GM12875 (cell line): Measurements from ENCODE around the gene CEP85.
A peak's percentile ranks its signal among the peaks of the same experiment; 100 is the strongest.

Source experiments
- H3K4me3 ChIP-seq: one replicate; pipeline ENCODE4 v1.5.1; 2011; ENCODE audit warnings: low read depth, low read length, control low read depth
- TF ChIP-seq, protein P1 (sequence below): IDR thresholded peaks from 2 replicates; pipeline ENCODE4 v1.5.1; 2011; ENCODE audit warnings: low read depth, mild to moderate bottlenecking, control low read depth, inconsistent platforms, low read length, moderate library complexity, borderline replicate concordance; ENCODE audit not compliant: insufficient read depth

CEP85 gene

DNA sequence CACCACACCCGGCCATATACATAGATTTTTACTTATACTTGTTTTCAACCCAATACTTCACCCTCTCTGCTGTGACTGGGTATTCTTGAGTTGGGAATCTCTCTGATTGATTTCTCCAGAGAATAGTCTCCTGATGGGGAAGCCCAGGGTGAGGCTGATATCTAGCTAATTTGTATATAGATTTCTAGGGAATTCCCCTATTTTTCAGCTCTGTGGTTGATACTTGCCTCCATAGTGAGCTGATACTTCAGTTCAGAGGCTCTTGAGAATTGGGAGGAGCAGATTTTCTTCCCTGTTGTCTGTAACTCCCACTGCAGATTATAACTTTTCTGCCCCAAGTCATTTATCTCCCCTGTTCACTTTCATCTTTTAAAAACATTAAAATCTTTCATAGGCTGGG is 31.4 kb downstream of the CEP85 start:
- TF ChIP-seq, protein P1, sequence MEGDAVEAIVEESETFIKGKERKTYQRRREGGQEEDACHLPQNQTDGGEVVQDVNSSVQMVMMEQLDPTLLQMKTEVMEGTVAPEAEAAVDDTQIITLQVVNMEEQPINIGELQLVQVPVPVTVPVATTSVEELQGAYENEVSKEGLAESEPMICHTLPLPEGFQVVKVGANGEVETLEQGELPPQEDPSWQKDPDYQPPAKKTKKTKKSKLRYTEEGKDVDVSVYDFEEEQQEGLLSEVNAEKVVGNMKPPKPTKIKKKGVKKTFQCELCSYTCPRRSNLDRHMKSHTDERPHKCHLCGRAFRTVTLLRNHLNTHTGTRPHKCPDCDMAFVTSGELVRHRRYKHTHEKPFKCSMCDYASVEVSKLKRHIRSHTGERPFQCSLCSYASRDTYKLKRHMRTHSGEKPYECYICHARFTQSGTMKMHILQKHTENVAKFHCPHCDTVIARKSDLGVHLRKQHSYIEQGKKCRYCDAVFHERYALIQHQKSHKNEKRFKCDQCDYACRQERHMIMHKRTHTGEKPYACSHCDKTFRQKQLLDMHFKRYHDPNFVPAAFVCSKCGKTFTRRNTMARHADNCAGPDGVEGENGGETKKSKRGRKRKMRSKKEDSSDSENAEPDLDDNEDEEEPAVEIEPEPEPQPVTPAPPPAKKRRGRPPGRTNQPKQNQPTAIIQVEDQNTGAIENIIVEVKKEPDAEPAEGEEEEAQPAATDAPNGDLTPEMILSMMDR, result no peak
- H3K4me3 ChIP-seq, result no peak overlapping the region

DNA sequence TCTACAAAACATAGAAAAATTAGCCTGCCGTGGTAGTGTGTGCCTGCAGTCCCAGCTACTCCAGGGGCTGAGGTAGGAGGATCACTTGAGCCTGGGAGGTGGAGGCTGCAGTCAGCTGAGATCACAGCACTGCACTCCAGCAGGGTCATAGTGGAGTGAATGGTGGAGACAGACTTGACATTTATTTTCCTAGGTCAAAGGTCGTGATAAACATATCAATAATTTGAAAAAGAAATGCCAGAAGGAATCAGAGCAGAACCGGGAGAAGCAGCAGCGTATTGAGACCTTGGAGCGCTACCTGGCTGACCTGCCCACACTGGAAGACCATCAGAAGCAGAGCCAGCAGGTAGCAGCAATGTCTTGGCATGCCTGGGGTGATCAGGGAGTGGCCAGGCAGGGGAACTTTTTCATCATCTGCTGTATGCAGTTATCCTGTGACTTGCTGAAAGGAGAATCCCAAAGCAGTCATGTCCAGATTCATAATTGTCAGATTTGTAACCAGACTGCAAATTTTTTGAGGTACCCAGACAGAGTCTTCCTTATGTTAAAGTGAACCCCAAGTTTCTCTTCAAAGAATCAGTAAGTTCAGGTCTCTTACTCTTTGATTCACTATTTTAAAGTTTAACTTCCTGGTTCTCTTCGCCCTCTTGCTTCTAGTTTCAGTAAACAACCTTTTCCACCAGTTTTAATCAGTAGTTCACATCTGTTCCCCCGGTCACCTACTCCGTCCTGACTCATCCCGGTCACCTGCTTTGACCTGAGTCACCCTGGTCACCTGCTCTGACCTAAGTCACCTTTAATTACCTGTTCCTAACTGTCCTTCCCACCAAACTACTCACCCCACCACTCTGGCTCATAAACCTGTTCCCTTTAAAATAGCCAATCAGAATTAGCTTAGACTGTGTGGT is 34.5 kb downstream of the CEP85 start:
- no peak overlapping the region for H3K4me3 ChIP-seq
- TF ChIP-seq, protein P1, result no peak

DNA sequence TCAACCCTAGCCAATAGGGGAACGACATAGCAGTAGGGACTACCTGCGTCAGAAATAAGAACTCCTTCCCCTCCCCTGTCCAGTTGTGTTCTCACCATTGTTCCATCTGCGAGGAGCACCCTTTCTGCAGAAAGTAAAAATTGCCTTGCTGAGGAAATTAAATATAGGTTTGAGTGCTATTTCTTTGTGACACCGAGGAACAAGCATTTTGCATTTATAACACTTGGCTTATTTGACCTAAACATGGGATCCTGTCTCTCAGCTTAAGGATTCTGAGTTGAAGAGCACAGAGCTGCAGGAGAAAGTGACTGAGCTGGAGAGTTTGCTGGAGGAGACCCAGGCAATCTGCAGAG is 35.2 kb downstream of the CEP85 start:
- H3K4me3 ChIP-seq, result no peak overlapping the region
- TF ChIP-seq, protein P1, result no peak

DNA sequence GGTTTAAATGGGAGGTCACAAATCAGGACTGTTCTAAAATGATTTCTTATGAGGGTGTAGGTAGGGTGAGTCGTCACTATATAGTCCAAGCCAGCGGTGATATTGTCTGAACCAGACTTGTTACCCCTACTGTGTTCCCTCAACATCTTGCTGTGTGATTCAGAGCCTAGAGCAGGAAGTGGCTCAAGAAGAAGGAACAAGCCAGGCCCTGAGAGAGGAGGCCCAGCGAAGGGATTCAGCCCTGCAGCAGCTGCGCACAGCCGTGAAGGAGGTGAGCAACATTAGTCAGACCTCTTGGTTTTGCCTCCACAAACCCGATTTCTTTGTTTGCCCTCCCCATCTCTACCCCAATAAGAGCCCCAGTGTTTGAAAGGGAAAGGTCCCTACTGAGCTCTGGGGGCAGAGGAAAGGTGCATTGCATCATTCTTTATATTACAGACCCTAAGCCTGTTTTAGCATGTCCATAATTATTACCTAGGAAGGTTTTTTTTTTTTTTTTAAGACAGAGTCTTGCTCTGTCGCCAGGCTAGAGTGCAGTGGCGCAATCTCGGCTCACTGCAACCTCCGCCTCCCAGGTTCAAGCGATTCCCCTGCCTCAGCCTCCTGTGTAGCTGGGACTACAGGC is 40.9 kb downstream of the CEP85 start:
- TF ChIP-seq, protein P1, result no peak
- H3K4me3 ChIP-seq, result no peak overlapping the region

DNA sequence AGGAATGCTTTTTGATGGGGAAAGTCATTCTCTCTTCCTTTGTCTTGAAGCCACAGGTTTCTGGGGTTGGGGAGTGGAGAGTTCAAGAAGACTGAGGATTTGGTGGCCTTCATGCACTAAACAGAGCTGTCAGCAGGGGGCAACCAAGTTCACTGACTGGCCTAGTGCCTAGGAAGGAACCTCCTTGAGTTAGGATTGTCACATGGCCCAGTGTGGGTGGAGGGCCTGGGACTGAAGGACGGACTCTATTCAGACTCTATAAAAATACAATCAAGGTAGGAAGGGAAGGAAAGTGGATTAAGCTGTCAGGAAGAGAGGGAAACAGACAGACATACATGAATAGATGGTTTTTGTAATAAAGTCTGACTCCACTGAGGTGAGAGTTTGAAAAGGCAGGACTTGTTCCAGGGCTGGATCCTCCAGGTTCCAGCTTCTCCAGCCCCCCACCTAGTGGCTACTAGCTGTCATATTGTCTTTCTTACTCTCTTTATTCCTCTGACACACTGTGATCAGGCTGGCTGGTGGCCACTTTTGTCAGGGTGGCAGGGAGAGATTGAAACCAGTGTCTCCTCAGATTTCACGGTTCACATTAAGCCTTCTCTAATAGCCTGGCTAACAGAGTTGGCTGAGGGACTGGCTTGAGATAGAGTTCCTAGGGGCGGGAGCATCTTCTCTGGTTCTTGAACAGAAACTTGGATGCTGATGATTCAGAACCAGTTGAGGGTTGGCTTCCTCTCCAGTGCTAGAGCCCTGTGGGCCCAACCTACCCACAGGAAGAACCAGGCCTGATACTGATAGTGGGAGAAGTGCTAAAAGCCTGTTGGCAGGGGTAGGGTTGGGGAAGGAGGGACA is 41.8 kb downstream of the CEP85 start:
- TF ChIP-seq, protein P1, result peak; percentile 82
- no peak overlapping the region for H3K4me3 ChIP-seq

DNA sequence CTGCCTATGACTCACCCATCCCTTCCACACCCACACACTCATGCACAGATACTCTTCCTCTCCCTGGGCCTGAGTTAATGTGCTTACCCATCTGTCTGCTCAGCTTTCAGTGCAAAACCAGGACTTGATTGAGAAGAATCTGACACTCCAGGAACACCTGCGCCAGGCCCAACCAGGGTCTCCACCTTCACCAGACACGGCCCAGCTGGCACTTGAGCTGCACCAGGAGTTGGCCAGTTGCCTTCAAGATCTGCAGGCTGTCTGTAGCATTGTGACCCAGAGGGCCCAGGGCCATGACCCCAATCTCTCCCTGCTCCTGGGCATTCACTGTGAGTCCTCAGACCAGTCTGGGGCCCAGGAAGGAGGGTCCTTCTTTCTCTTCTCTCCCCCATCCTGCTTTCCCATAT is 42.4 kb downstream of the CEP85 start:
- TF ChIP-seq, protein P1, result no peak
- no peak overlapping the region for H3K4me3 ChIP-seq
